ENCODE measurements around the gene LTA4H. TPM values are rescaled to one million over a fixed set of nuclear protein-coding genes. Genes with fewer than 3 reads are reported as not detected.
A peak's percentile ranks its signal among the peaks of the same experiment; 100 is the strongest.

Gene LTA4H
- total RNA-seq, 1 donor from 2014 or later, result 83.5 TPM

- FAIRE-seq (no peak), DNase-seq (ENCODE audit: low read depth) (peak; percentile 39)
- Histone ChIP-seq H3K4me3 (ENCODE audit: low read depth, low read length) (peak overlapping the region; percentile 95), H3K36me3 (ENCODE audit: control insufficient read depth, insufficient read depth, low read length) (no peaks in the 10 kb centered on the region), H3K27me3 (ENCODE audit: control insufficient read depth, insufficient read depth, low read length) (no peaks in the 10 kb centered on the region)
- TF ChIP-seq, protein P1, sequence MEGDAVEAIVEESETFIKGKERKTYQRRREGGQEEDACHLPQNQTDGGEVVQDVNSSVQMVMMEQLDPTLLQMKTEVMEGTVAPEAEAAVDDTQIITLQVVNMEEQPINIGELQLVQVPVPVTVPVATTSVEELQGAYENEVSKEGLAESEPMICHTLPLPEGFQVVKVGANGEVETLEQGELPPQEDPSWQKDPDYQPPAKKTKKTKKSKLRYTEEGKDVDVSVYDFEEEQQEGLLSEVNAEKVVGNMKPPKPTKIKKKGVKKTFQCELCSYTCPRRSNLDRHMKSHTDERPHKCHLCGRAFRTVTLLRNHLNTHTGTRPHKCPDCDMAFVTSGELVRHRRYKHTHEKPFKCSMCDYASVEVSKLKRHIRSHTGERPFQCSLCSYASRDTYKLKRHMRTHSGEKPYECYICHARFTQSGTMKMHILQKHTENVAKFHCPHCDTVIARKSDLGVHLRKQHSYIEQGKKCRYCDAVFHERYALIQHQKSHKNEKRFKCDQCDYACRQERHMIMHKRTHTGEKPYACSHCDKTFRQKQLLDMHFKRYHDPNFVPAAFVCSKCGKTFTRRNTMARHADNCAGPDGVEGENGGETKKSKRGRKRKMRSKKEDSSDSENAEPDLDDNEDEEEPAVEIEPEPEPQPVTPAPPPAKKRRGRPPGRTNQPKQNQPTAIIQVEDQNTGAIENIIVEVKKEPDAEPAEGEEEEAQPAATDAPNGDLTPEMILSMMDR (IDR thresholded peaks at IDR 0.05; ENCODE audit: insufficient read depth, low read length, severe bottlenecking), result no peak
These were observed 635 bp downstream of the LTA4H start for GRCh38 chr12:96034621-96035282.

DNA sequence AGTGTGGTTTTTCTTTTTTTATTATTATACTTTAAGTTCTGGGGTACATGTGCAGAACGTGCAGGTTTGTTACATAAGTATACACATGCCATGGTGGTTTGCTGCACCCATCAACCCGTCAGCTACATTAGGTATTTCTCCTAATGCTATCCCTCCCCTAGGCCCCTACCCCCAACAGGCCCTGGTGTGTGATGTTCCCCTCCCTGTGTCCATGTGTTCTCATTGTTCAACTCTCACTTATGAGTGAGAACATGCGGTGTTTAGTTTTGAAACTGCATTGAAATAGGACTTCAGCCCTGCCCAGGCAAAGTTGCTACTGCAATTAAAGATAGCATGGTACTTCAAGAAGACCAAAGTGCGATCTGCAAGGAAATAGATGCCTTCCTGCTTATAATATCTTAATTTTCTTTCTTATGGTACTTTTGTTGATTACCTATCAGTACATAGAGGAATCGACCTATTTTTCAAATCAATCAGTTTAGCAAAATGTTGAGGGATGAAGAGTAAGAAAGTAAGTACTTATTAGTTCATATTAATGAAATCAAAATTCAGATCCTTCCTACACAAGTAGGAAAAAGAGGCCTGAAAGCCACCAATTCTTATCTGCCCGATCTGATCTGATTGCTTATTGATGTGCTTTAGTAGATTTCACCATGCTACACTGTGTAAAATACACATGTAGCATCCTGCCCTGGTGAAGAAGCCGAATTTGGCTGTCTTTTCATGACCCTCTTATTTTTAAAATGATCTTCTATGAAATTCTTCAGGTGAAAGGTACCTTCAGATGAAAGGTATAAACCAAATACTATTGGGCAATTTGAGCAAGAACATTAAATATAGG lies 1.6 kb downstream of the LTA4H start:
- TF ChIP-seq, protein P1 (IDR thresholded peaks at IDR 0.05; ENCODE audit: insufficient read depth, low read length, severe bottlenecking), result no peak
- DNase-seq (ENCODE audit: low read depth), result peak; percentile 10
- no peaks in the 10 kb centered on the region for H3K27me3 ChIP-seq (ENCODE audit: control insufficient read depth, insufficient read depth, low read length)
- H3K36me3 ChIP-seq (ENCODE audit: control insufficient read depth, insufficient read depth, low read length), result no peaks in the 10 kb centered on the region
- peak overlapping the region; percentile 95 for H3K4me3 ChIP-seq (ENCODE audit: low read depth, low read length)
- FAIRE-seq, result no peak

DNA sequence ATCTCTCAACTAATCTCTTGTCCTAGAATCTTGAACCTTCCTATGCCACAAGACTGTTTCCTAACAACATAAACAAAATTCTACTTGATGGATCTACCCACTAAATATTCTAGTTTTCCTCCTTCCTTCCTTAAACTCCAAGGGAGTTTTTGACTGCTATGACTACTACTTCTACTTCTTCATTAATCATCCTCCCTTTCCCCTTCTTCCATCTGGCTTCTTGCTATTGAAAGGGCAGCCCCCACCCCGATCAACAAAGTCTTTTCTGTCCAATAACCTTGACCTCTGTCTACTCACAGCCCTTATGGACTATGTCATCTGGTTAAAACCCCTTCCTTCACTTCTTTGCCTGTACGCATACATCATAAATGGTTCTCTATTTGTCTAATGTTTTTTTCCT lies 5.6 kb downstream of the LTA4H start:
- FAIRE-seq (no peak), DNase-seq (ENCODE audit: low read depth) (no peak)
- TF ChIP-seq, protein P1 (IDR thresholded peaks at IDR 0.05; ENCODE audit: insufficient read depth, low read length, severe bottlenecking), result no peak
- Histone ChIP-seq H3K36me3 (ENCODE audit: control insufficient read depth, insufficient read depth, low read length) (peaks cover 3% of the 10 kb centered on the region), H3K4me3 (ENCODE audit: low read depth, low read length) (no peak overlapping the region), H3K27me3 (ENCODE audit: control insufficient read depth, insufficient read depth, low read length) (no peaks in the 10 kb centered on the region)

DNA sequence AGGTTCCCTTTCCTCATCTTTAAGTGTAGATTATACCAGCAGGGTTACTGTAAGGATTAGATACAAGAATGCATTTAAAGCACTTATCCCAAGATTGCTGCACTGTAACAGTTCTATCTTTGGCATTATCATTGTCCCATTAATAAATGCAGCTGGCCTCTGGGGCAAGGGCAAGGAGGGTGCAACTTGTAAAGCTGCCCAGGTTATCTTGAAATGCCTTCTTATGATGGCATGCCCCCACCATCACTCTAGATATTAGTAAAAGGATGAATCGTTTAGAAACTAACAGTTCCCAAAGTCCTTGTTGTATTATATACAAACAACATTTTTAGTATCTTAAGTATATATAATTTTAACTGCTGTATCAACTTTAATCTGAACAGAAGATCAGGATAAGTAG lies 6.8 kb downstream of the LTA4H start:
- Histone ChIP-seq H3K36me3 (ENCODE audit: control insufficient read depth, insufficient read depth, low read length) (peaks cover 3% of the 10 kb centered on the region), H3K4me3 (ENCODE audit: low read depth, low read length) (no peak overlapping the region), H3K27me3 (ENCODE audit: control insufficient read depth, insufficient read depth, low read length) (no peaks in the 10 kb centered on the region)
- FAIRE-seq (no peak), DNase-seq (ENCODE audit: low read depth) (no peak)
- TF ChIP-seq, protein P1 (IDR thresholded peaks at IDR 0.05; ENCODE audit: insufficient read depth, low read length, severe bottlenecking), result no peak

GRCh38 chr12:96026331-96026730 lies 9.1 kb downstream of the LTA4H start:
- FAIRE-seq (no peak), DNase-seq (ENCODE audit: low read depth) (no peak)
- TF ChIP-seq, protein P1 (IDR thresholded peaks at IDR 0.05; ENCODE audit: insufficient read depth, low read length, severe bottlenecking), result no peak
- Histone ChIP-seq H3K4me3 (ENCODE audit: low read depth, low read length) (no peak overlapping the region), H3K36me3 (ENCODE audit: control insufficient read depth, insufficient read depth, low read length) (peaks cover 5% of the 10 kb centered on the region), H3K27me3 (ENCODE audit: control insufficient read depth, insufficient read depth, low read length) (no peaks in the 10 kb centered on the region)

Measured in bronchial epithelial cell (primary cell).